Astrocyte (in vitro differentiated cells and primary cell): Measurements from ENCODE around the gene SNAP29.

Source experiments
- CTCF ChIP-seq: IDR thresholded peaks from 2 replicates; pipeline ENCODE4 v1.5.1; 2011; ENCODE audit warnings: low read depth, mild to moderate bottlenecking, inconsistent platforms, low read length, moderate library complexity; ENCODE audit not compliant: insufficient read depth
- EZH2 ChIP-seq: IDR thresholded peaks from 2 replicates; pipeline ENCODE4 v1.6.1; 2012; ENCODE audit warnings: mild to moderate bottlenecking, low read length, inconsistent platforms; ENCODE audit not compliant: insufficient read depth

- TF ChIP-seq EZH2 (no peak), CTCF (no peak)
Measured at GRCh38 chr22:20852076-20852475, 6.7 kb upstream of the SNAP29 start.
